Activated CD4-positive, alpha-beta memory T cell treated with anti-CD3 and anti-CD28 coated beads, Interleukin-2, amount 10 ng/mL, durations not matched to agents 7 days and 5 days (primary cell): Measurements from ENCODE around the gene ELAVL1. TPM values are rescaled to one million over a fixed set of nuclear protein-coding genes. Genes with fewer than 3 reads are reported as not detected.

Experiments used
- CTCF ChIA-PET: fragments of 350-600 bp; sonication (Branson Sonifier 250); formaldehyde crosslinking; loops from one replicate; lab custom pipeline; 2021; ENCODE audit warnings: antibody characterized with exemption, inconsistent platforms; lab: Charles Lee
- POLR2A ChIA-PET: fragments of 350-600 bp; sonication (Branson Sonifier 250); formaldehyde crosslinking; loops from one replicate; lab custom pipeline; 2021; ENCODE audit warnings: antibody characterized with exemption; lab: Charles Lee
- DNase-seq: peaks from one replicate; pipeline ENCODE4 v3.0.0-alpha.2; 2020
- H3K27ac Mint-ChIP-seq: one replicate; pipeline ENCODE4 v1.8.0; 2021; ENCODE audit warnings: mild to moderate bottlenecking, mixed read lengths
- H3K27me3 Mint-ChIP-seq: one replicate; pipeline ENCODE4 v1.8.0; 2021; ENCODE audit warnings: mixed read lengths
- H3K36me3 Mint-ChIP-seq: one replicate; pipeline ENCODE4 v1.8.0; 2021; ENCODE audit warnings: low read depth, mixed read lengths
- H3K4me1 Mint-ChIP-seq: one replicate; pipeline ENCODE4 v1.8.0; 2021; ENCODE audit warnings: mixed read lengths
- H3K4me3 Mint-ChIP-seq: one replicate; pipeline ENCODE4 v1.8.0; 2021; ENCODE audit warnings: mild to moderate bottlenecking, mixed read lengths
- H3K9me3 Mint-ChIP-seq: one replicate; pipeline ENCODE4 v1.8.0; 2021; ENCODE audit warnings: mixed read lengths
- total RNA-seq, 2 experiments: library from RNA; stranded (reverse); gene quantifications; one replicate each; pipeline ENCODE4 v1.2.3, GENCODE V29; 2021

Gene ELAVL1
- total RNA-seq, 2 experiments from 2014 or later, result 93.6 to 102 TPM

DNA sequence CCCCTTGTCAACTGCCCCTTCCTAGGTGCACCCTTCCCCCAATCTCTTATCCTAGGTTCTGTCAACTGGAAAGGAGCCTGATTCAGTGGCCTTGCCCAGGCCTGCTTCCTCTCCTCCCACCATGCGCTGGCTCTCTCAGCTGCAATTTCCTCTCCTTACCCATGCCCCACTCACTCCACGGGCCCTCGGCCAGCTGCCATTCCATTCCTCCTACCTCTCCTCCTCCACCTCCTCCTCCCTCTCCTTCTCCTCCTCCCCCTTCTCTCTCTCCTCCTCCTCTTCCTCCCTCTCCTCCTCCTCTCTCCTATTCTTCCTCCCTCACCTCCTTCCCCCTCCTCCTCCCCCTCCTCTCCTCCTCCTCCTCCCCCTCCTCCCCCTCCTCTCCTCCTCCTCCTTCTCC is 52.4 kb downstream of the ELAVL1 start:
- CTCF ChIA-PET, result no interaction called here
- POLR2A ChIA-PET, result interaction anchor here (1.2 to 1.5 kb wide), 2 partner anchors 9 to 368 kb away, joined by 3 read pairs; no protein-coding TSS in a partner anchor
- Mint-ChIP-seq H3K27ac (no peak overlapping the region), H3K4me1 (no peaks in the 10 kb centered on the region), H3K36me3 (no peaks in the 10 kb centered on the region), H3K9me3 (no peaks in the 10 kb centered on the region), H3K27me3 (no peaks in the 10 kb centered on the region), H3K4me3 (no peak overlapping the region)
- DNase-seq, result no peak

DNA sequence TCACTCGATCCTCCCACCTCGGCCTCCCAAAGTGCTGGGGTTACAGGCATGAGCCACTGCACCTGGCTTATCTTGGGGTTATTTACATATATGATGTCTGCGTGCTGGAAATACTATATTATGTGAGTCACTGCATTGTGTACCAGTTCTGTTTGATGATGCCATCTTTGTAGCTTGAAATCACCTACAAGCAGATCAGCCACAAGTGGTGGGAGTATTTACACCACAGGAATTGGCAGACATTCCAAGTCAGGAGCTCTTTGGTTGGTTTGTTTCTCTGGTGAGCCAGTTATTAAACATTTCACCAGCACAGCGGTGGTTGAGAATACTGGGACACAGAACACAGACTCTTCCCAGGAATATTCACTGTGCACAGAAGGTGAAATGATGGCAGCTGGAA is 57.5 kb downstream of the ELAVL1 start:
- DNase-seq, result no peak
- no peaks in the 10 kb centered on the region for H3K9me3 Mint-ChIP-seq
- H3K36me3 Mint-ChIP-seq, result no peaks in the 10 kb centered on the region
- H3K4me1 Mint-ChIP-seq, result peaks cover 16% of the 10 kb centered on the region
- ChIA-PET CTCF (no interaction called here), POLR2A (no interaction called here)
- no peak overlapping the region for H3K27ac Mint-ChIP-seq
- no peak overlapping the region for H3K4me3 Mint-ChIP-seq
- H3K27me3 Mint-ChIP-seq, result no peaks in the 10 kb centered on the region

DNA sequence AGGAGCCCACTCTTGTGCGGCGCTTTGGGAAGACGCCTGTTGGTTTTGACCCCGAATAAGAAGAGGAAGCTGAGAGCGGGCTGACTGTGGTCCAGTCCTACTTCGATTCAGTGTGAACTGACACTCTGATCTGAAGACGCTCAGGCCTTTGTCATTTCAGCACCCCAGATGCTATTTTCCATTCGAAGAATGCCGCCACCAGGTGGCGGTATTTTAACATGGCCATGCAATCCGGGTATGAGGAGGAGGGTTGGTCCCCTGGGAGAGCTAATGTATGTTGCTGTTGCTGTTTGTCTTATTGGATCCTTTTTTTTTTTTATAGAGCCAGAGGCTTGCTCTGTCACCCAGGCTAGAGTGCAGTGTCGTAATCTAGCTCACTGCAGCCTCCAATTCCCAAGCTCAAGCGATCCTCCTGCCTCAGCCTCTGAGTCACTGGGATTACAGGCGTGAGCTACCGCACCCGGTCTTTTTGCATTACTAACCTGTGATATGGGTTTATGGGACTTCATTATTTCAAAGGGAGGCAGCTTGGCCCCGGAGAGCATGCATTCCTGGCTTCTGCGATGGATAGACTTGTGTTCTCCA is 61.2 kb downstream of the ELAVL1 start:
- ChIA-PET POLR2A (interaction anchor here (0.7 to 2.9 kb wide), 17 partner anchors 8 to 564 kb away, joined by 3 to 26 read pairs (median 4); partner anchors contain the start of genes CERS4, CTXN1, ELAVL1 and MAP2K7), CTCF (interaction anchor here (0.6 to 3.1 kb wide), 44 partner anchors 8 to 412 kb away, joined by 3 to 49 read pairs (median 4); partner anchors contain the start of genes CCL25, ELAVL1, MAP2K7 and SNAPC2)
- H3K36me3 Mint-ChIP-seq, result peaks cover 9% of the 10 kb centered on the region
- peak; percentile 88 for DNase-seq
- peak overlapping the region; percentile 85 for H3K27ac Mint-ChIP-seq
- H3K9me3 Mint-ChIP-seq, result no peaks in the 10 kb centered on the region
- no peaks in the 10 kb centered on the region for H3K27me3 Mint-ChIP-seq
- H3K4me3 Mint-ChIP-seq, result peak overlapping the region; percentile 83
- peaks cover 37% of the 10 kb centered on the region for H3K4me1 Mint-ChIP-seq

DNA sequence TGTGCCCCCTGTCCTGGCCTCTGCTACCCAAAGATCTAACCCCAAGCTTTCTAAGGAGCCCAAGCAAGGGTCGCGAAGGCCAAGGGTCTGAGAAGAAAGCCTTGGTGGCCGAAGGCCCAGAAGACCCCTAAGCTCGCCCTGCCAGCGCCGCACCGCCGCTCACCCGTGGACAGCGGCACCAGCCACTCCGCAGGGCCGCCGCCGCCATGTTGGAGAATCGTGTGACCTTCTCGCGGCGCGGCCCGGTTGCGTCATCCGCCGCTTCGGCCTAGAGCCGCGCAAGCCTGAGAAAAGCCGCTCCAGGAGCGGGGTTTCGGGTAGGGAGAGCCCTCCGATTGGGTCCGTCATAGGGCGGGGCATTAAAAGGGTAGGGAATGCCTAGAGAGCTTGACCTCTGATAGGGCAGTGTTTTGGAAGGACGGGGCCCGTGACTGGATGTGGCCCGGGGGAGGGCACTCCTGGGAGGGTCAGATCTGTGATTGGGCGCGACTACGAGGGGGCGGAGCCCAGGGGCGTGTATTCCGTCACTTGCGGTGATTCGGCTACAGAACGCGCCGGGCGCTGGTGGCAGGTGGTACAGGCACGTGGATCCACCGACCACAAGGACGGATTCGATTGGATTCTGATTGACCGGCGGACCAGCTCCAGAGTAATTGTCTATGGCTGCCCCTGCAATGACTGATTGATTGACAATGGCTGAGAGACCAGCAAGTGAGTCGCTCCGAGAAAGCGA is 61.8 kb downstream of the ELAVL1 start, which contains the start of gene TIMM44:
TIMM44 (minus strand) TSS at position 223 of the 733 bp plus-strand sequence; CDS start at position 208, 15 bp downstream.
- no peaks in the 10 kb centered on the region for H3K27me3 Mint-ChIP-seq
- peak within 1 kb of the TSS; percentile 85 for H3K27ac Mint-ChIP-seq
- CTCF ChIA-PET, result interaction anchor here (0.5 to 3.1 kb wide), 39 partner anchors 9 to 375 kb away, joined by 3 to 49 read pairs (median 4); partner anchors contain the start of genes CCL25, CERS4, ELAVL1 and MAP2K7
- no peaks in the 10 kb centered on the region for H3K9me3 Mint-ChIP-seq
- peaks cover 40% of the 10 kb centered on the region for H3K4me1 Mint-ChIP-seq
- POLR2A ChIA-PET, result interaction anchor here (0.7 to 2.9 kb wide), 18 partner anchors 8 to 565 kb away, joined by 3 to 26 read pairs (median 4); partner anchors contain the start of genes CERS4, CTXN1, ELAVL1 and MAP2K7
- peak within 1 kb of the TSS; percentile 83 for H3K4me3 Mint-ChIP-seq
- peak; percentile 99 for DNase-seq
- H3K36me3 Mint-ChIP-seq, result peaks cover 13% of the 10 kb centered on the region

DNA sequence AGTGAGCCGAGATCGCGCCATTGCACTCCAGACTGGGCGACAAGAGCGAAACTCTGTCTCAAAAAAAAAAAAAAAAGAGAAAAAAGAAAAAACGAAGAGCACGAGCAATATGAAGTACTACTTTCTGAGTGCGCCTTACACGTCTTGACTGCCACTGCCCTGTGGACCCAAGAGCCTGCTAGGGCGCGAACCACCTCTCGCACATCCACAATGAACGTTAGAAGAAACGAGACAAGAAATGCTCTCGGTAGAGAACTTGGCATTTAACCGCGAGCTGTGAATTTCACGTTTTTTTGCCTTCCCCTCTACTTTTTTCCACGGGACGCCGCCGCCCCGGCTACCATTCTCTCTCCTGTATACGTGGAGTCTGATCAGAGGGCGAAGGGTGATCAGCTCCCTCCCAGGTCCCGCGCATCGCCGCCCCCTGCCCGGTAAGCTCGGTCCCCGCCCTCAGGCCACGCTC is 62.4 kb downstream of the ELAVL1 start:
- DNase-seq, result no peak
- Mint-ChIP-seq H3K9me3 (no peaks in the 10 kb centered on the region), H3K4me3 (peak overlapping the region; percentile 83), H3K4me1 (peaks cover 40% of the 10 kb centered on the region), H3K36me3 (peaks cover 15% of the 10 kb centered on the region), H3K27ac (peak overlapping the region; percentile 85), H3K27me3 (no peaks in the 10 kb centered on the region)
- ChIA-PET CTCF (interaction anchor here (0.5 to 3.1 kb wide), 25 partner anchors 9 to 268 kb away, joined by 3 to 49 read pairs (median 6); partner anchors contain the start of genes CERS4, ELAVL1, MAP2K7 and SNAPC2), POLR2A (interaction anchor here (1.0 to 2.9 kb wide), 10 partner anchors 9 to 565 kb away, joined by 3 to 26 read pairs (median 6); partner anchors contain the start of genes ELAVL1, MAP2K7 and SNAPC2)

DNA sequence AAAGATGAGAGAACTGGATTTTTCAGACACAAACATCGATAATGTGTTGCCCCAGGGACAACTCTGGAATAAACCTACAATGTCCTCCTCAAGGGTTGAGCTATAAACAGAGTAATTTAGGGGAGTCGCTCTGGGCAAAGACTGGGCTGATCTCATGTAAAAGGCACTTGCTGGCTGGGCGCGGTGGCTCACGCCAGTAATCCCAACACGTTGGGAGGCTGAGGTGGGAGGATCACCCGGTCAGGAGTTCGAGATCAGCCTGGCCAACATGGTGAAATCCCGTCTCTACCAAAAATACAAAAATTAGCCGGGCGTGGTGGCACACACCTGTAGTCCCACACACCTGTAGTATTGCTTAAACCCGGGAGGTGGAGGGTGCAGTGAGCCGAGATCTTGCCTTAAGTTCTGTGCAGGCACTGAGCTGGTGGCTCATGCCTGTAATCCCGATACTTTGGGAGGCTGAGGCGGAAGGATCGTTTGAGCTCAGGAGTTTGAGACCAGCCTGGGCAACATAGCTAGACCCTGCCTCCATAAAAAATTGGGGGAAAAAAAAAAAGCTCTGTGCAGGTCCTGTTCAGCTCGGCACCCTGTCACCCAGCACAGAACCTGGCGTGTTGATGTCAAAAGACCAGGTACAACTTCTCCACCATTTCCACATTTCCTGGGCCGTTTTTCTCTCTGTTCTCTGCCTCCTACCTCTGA is 63.4 kb downstream of the ELAVL1 start:
- H3K4me1 Mint-ChIP-seq, result peaks cover 40% of the 10 kb centered on the region
- peaks cover 18% of the 10 kb centered on the region for H3K36me3 Mint-ChIP-seq
- peak overlapping the region; percentile 83 for H3K4me3 Mint-ChIP-seq
- no peak for DNase-seq
- H3K27ac Mint-ChIP-seq, result peak overlapping the region; percentile 59
- no peaks in the 10 kb centered on the region for H3K27me3 Mint-ChIP-seq
- POLR2A ChIA-PET, result interaction anchor here (1.2 to 2.7 kb wide), 3 partner anchors 11 to 15 kb away, joined by 4 to 11 read pairs (median 9); no protein-coding TSS in a partner anchor
- CTCF ChIA-PET, result interaction anchor here (1.0 to 2.9 kb wide), 3 partner anchors 12 to 22 kb away, joined by 4 to 26 read pairs (median 5); partner anchors contain the start of gene SNAPC2
- no peaks in the 10 kb centered on the region for H3K9me3 Mint-ChIP-seq

DNA sequence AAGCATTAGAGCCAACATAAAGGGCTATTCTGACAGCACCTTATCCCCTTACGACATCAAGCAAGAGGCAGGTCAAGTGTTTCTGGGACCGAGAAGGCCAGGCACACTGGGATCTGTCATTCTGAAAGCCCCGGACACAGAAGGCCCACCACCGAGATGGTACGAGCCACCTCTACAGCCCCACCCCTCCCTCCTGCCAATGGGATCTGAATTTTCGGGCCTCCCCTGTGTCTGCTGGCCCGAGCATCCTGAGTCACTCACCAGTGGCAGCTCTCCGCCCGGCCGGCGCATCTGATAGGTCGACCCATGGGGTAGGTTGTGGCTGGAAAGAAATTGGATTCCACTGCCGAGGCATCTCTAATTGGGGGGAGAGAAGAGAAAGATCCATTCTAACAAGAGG is 64.6 kb downstream of the ELAVL1 start:
- Mint-ChIP-seq H3K27ac (no peak overlapping the region), H3K27me3 (no peaks in the 10 kb centered on the region), H3K9me3 (no peaks in the 10 kb centered on the region), H3K4me1 (peaks cover 40% of the 10 kb centered on the region), H3K4me3 (peak overlapping the region; percentile 24), H3K36me3 (peaks cover 22% of the 10 kb centered on the region)
- ChIA-PET CTCF (interaction anchor here (1.0 kb wide), 1 partner anchor 10 kb away, joined by 3 read pairs; no protein-coding TSS in a partner anchor), POLR2A (no interaction called here)
- DNase-seq, result no peak

DNA sequence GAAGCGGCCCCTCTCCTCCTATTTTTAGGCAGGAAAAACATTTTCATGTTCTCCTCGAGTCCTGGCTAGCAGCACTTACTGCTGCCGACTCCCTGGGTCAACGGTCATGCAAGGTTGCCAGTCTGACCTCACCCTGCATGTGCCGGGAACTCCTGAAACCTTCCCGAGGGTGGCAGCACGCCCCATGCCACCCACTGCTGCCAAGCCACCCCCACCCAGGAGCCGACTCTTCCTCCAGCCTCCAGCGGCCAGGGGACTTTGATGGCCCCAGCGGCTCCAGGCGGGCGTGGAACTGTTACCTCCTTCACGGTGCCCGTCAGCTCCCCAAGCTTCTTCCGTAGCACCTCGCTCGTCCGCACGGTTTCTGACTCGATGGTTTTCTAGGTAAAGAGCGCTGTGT is 70.7 kb downstream of the ELAVL1 start:
- ChIA-PET CTCF (interaction anchor here (0.7 kb wide), 1 partner anchor 97 kb away, joined by 4 read pairs; no protein-coding TSS in a partner anchor), POLR2A (interaction anchor here (1.8 kb wide), 1 partner anchor 9 kb away, joined by 6 read pairs; the partner anchor contains the start of gene TIMM44)
- H3K27ac Mint-ChIP-seq, result no peak overlapping the region
- H3K36me3 Mint-ChIP-seq, result peaks cover 29% of the 10 kb centered on the region
- no peaks in the 10 kb centered on the region for H3K9me3 Mint-ChIP-seq
- no peak overlapping the region for H3K4me3 Mint-ChIP-seq
- H3K27me3 Mint-ChIP-seq, result no peaks in the 10 kb centered on the region
- H3K4me1 Mint-ChIP-seq, result peaks cover 3% of the 10 kb centered on the region
- DNase-seq, result no peak

DNA sequence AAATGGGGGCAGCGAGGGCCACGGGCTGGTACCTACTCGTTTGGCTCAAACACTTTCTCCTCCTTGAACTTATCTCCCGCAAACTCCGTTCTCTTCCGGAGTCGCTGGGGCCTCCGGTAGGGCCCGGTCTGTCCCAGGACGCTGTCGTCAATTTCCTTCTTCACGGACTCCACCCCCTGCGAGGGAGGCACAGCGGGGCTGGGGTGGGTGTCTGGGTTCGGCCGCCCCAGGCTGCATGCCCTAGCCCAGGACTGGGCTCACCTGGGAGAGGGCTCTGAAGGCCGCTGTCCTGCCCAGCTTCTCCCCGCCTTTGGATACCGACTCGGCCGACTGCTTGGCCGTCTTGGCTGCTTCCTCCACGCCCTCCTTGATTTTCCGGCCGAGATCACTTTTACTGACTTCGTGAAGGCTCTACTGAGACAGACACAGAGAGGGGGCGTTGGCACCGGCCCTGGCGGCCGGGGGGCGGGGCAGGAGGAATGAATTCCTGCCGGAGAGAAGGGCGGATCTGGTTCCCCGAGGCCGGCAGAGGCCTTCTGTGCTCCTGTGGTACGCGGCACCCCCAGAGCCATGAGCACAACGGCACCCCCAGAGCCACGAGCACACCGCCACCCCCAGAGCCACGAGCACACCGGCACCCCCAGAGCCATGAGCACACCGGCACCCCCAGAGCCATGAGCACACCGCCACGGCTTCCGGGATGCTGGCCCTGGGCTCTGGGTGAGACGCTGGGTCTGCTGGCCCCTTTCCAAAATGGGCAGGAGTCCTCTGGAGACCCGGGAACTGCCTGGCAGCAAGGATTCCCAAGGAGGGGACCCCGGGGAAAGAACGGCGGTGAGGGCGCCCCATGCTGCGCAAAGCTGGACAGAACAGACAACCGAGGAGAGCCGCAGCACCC is 71.4 kb downstream of the ELAVL1 start:
- ChIA-PET CTCF (interaction anchor here (0.7 kb wide), 1 partner anchor 98 kb away, joined by 4 read pairs; no protein-coding TSS in a partner anchor), POLR2A (interaction anchor here (1.2 to 1.8 kb wide), 2 partner anchors 10 kb away, joined by 3 to 6 read pairs; partner anchors contain the start of gene TIMM44)
- Mint-ChIP-seq H3K27ac (no peak overlapping the region), H3K27me3 (no peaks in the 10 kb centered on the region), H3K36me3 (peaks cover 29% of the 10 kb centered on the region), H3K9me3 (no peaks in the 10 kb centered on the region), H3K4me3 (no peak overlapping the region), H3K4me1 (peaks cover 3% of the 10 kb centered on the region)
- no peak for DNase-seq

DNA sequence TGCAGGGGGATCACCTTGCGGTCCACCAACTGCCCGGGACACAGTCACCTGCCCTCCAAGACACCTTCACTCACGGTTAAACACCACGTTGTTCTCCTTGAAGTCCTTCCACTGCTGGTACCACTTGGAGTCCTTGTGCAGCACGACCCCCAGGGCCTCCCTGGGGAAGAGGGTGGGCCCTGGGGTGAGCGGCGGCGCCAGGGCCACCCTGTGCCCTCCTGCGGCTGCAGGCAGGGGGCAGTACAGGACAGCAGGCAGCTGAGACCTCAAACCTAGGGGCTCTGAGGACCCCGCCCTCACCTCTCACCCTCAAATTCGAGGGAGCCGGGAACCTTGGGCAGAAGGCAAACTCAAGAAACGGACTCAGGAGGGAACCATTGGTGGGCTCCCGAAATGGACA is 72.0 kb downstream of the ELAVL1 start:
- Mint-ChIP-seq H3K9me3 (no peaks in the 10 kb centered on the region), H3K36me3 (peaks cover 23% of the 10 kb centered on the region), H3K4me3 (no peak overlapping the region)

DNA sequence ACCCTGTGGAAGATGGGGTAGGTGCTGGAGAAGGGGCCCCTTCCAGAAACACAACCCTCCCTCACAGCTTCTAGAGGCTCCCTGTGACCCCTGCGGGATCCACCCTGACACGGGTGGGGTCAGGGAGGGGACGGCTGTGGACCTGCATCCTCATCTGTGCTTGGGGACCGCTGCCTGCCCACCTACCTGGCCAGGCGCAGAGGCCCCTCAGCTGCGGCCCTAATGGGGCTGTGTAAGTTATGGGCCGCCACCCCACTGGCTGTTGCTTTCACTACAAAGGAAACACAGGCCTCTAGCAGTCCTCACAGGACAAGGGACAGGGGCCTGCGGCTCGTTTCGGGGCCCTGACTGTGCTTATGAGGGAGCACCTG is 72.5 kb downstream of the ELAVL1 start:
- Mint-ChIP-seq H3K27me3 (no peaks in the 10 kb centered on the region), H3K4me3 (no peak overlapping the region), H3K4me1 (peaks cover 7% of the 10 kb centered on the region), H3K27ac (no peak overlapping the region), H3K9me3 (no peaks in the 10 kb centered on the region), H3K36me3 (peaks cover 22% of the 10 kb centered on the region)
- ChIA-PET POLR2A (interaction anchor here (1.2 kb wide), 1 partner anchor 11 kb away, joined by 3 read pairs; the partner anchor contains the start of gene TIMM44), CTCF (no interaction called here)
- DNase-seq, result no peak

More for the DNA sequence above, 72.0 kb downstream of the ELAVL1 start:
- peaks cover 5% of the 10 kb centered on the region for H3K4me1 Mint-ChIP-seq
- CTCF ChIA-PET, result no interaction called here
- POLR2A ChIA-PET, result interaction anchor here (1.2 kb wide), 1 partner anchor 10 kb away, joined by 3 read pairs; the partner anchor contains the start of gene TIMM44
- no peak overlapping the region for H3K27ac Mint-ChIP-seq
- DNase-seq, result no peak
- no peaks in the 10 kb centered on the region for H3K27me3 Mint-ChIP-seq
